A204.1 (cell line): Measurements from ENCODE around the gene CNTNAP4.

ENCODE experiments used
- FAIRE-seq: peaks from 2 replicates; lab custom pipeline; 2012; peaks lifted over from hg19 to GRCh38; lab: Jason Lieb, UNC

Gene CNTNAP4

GRCh38 chr16:76276745-76277438, at the start of gene CNTNAP4:
CNTNAP4 (plus strand) TSS chr16:76277401; CDS start chr16:76277663, 262 bp downstream.
- FAIRE-seq = no peak

GRCh38 chr16:76228546-76229146, 48.6 kb upstream of the CNTNAP4 start:
- FAIRE-seq = no peak

GRCh38 chr16:76232704-76233103, 44.5 kb upstream of the CNTNAP4 start:
- FAIRE-seq = no peak

GRCh38 chr16:76235025-76235424, 42.2 kb upstream of the CNTNAP4 start:
- FAIRE-seq = no peak

GRCh38 chr16:76235426-76235825, 41.8 kb upstream of the CNTNAP4 start:
- no peak for FAIRE-seq

- no peak for FAIRE-seq
These were observed 39.7 kb upstream of the CNTNAP4 start for GRCh38 chr16:76237471-76237870.

GRCh38 chr16:76241755-76242154, 35.4 kb upstream of the CNTNAP4 start:
- FAIRE-seq = no peak

- no peak for FAIRE-seq
These were observed 33.6 kb upstream of the CNTNAP4 start for GRCh38 chr16:76243620-76244019.

- FAIRE-seq = no peak
These were observed 30.6 kb upstream of the CNTNAP4 start for GRCh38 chr16:76246587-76246986.

GRCh38 chr16:76265434-76266045, 11.7 kb upstream of the CNTNAP4 start:
- FAIRE-seq = no peak

GRCh38 chr16:76268824-76269223, 8.4 kb upstream of the CNTNAP4 start:
- no peak for FAIRE-seq

GRCh38 chr16:76277460-76278030, 344 bp downstream of the CNTNAP4 start:
- FAIRE-seq = no peak

- FAIRE-seq = no peak
These were observed 885 bp downstream of the CNTNAP4 start for GRCh38 chr16:76278086-76278485.

- peak; percentile 44 for FAIRE-seq
These were observed 1.8 kb downstream of the CNTNAP4 start for GRCh38 chr16:76278980-76279379.

GRCh38 chr16:76280421-76281215, 3.4 kb downstream of the CNTNAP4 start:
- no peak for FAIRE-seq

- FAIRE-seq = no peak
These were observed 10.3 kb downstream of the CNTNAP4 start for GRCh38 chr16:76287466-76287865.

- FAIRE-seq = no peak
These were observed 15.0 kb downstream of the CNTNAP4 start for GRCh38 chr16:76292218-76292617.

GRCh38 chr16:76293980-76294379, 16.8 kb downstream of the CNTNAP4 start:
- no peak for FAIRE-seq

GRCh38 chr16:76294396-76295214, 17.4 kb downstream of the CNTNAP4 start:
- no peak for FAIRE-seq

- no peak for FAIRE-seq
These were observed 20.7 kb downstream of the CNTNAP4 start for GRCh38 chr16:76297941-76298340.

GRCh38 chr16:76303637-76304314, 26.6 kb downstream of the CNTNAP4 start:
- no peak for FAIRE-seq
